ENCODE data around the gene ATP8B3. TPM values are rescaled to one million over a fixed set of nuclear protein-coding genes. Genes with fewer than 3 reads are reported as not detected.

The ATP8B3 gene
- total and polyA plus RNA-seq, 2 of the 13 experiments (the other 11 are each of a cell fraction or from before 2014, with no cell fraction given), result 2.6 to 5.9 TPM

DNA sequence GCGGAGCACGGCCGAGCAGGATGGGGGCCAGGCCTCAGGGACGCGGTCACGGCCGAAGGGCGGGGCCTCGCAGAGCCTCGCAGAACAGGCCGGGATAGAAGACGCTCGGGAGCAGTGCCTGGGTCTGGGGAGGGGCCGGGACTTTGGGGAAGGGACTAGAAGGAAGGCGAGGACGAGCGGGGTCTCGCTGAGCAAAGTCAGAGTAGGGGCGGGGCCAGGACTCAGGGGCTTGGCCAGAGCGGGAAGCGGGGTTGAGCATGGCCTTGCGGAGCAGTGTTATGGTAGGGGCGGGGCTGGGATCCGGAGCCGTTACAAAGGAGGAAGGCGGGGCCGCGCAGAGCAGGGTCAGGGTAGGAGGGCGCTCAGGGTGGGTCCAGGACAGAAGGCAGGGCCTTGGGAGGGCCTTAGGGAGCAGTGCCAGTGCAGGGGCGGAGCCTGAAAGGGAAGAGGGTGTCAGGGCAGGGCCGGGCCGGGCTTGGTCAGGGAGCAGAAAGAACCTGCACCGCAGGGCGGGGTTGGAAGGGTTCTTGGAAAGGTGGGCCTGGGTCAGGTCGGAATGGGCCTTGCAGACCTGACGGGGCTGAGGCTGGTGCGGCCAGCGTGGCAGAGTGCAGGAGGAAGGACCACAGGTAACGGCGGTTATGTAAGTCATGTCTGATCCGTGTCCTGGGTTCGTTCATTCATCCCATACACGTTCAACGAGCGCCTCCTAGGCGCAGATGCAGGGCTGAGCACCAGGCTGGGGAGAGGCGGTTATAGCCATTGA lies 533 bp upstream of the ATP8B3 start (continued):
- TF ChIP-seq ZNF18 (CRISPR knock-in tag; IDR thresholded peaks at IDR 0.05; ENCODE audit: insufficient replicate concordance) (no peak), ARNT (IDR thresholded peaks at IDR 0.05) (no peak), ZNF724P (CRISPR knock-in tag; IDR thresholded peaks at IDR 0.05; ENCODE audit: borderline replicate concordance) (peak; percentile 88; the same call in 1 of the 2 replicates), PHF8 (CRISPR knock-in tag; IDR thresholded peaks at IDR 0.05) (peak; percentile 72), SIN3A (IDR thresholded peaks at IDR 0.05; ENCODE audit: borderline replicate concordance, low read depth, low read length) (peak; percentile 75; the same call in 1 of the 2 replicates), ZFP91 (CRISPR knock-in tag; IDR thresholded peaks at IDR 0.05; ENCODE audit: borderline replicate concordance) (peak; percentile 78), IRF2 (CRISPR knock-in tag; IDR thresholded peaks at IDR 0.05) (0 out of 2 replicates have a peak, but pooled peaks have one; percentile 16), SSRP1 (CRISPR knock-in tag; IDR thresholded peaks at IDR 0.05) (no peak; the same call in none of the 2 replicates), HMG20A (CRISPR knock-in tag; IDR thresholded peaks at IDR 0.05; ENCODE audit: borderline replicate concordance) (no peak), PATZ1 (CRISPR knock-in tag; IDR thresholded peaks at IDR 0.05) (peak; percentile 22; the same call in 1 of the 2 replicates), ZNF234 (CRISPR knock-in tag; conservative IDR thresholded peaks at IDR 0.05) (0 out of 2 replicates have a peak, but pooled peaks have one; percentile 27), POLR2G (IDR thresholded peaks at IDR 0.05; ENCODE audit: low read depth, low read length) (peak; percentile 60), BCL3 (CRISPR knock-in tag; IDR thresholded peaks at IDR 0.05) (peak; percentile 79), ESRRA (CRISPR knock-in tag; IDR thresholded peaks at IDR 0.05; ENCODE audit: low read depth) (peak; percentile 17), NCOA5 (CRISPR knock-in tag; IDR thresholded peaks at IDR 0.05) (no peak), ZBTB14 (CRISPR knock-in tag; IDR thresholded peaks at IDR 0.05) (0 out of 2 replicates have a peak, but pooled peaks have one; percentile 51), MEIS2 (CRISPR knock-in tag; IDR thresholded peaks at IDR 0.05) (peak; percentile 67; the same call in 1 of the 2 replicates), ZNF550 (CRISPR knock-in tag; IDR thresholded peaks at IDR 0.05; ENCODE audit: borderline replicate concordance) (0 out of 2 replicates have a peak, but pooled peaks have one; percentile 40)
- TF ChIP-seq, protein P1, sequence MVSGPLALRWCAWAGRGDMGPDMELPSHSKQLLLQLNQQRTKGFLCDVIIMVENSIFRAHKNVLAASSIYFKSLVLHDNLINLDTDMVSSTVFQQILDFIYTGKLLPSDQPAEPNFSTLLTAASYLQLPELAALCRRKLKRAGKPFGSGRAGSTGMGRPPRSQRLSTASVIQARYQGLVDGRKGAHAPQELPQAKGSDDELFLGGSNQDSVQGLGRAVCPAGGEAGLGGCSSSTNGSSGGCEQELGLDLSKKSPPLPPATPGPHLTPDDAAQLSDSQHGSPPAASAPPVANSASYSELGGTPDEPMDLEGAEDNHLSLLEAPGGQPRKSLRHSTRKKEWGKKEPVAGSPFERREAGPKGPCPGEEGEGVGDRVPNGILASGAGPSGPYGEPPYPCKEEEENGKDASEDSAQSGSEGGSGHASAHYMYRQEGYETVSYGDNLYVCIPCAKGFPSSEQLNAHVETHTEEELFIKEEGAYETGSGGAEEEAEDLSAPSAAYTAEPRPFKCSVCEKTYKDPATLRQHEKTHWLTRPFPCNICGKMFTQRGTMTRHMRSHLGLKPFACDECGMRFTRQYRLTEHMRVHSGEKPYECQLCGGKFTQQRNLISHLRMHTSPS (CRISPR knock-in tag; IDR thresholded peaks at IDR 0.05; ENCODE audit: low read depth), result peak; percentile 59; the same call in 1 of the 2 replicates
